ENCODE results near the gene KRT81.

KRT81 gene

DNA sequence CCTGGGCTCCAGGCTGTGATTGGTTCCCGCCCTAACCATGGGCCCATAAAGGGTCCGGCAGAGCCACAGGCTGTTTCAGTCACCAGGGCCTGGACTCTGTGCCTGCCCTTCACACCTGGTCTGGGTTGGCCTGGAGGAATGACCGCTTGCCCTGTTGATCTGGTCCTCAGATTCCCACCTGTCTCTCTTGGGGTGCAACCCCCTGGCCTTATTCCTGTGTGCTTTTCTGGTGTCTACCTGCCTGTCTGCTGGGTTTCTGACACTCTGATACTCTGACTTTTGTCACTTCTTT lies 32.8 kb upstream of the KRT81 start:
- TF ChIP-seq, protein P1, sequence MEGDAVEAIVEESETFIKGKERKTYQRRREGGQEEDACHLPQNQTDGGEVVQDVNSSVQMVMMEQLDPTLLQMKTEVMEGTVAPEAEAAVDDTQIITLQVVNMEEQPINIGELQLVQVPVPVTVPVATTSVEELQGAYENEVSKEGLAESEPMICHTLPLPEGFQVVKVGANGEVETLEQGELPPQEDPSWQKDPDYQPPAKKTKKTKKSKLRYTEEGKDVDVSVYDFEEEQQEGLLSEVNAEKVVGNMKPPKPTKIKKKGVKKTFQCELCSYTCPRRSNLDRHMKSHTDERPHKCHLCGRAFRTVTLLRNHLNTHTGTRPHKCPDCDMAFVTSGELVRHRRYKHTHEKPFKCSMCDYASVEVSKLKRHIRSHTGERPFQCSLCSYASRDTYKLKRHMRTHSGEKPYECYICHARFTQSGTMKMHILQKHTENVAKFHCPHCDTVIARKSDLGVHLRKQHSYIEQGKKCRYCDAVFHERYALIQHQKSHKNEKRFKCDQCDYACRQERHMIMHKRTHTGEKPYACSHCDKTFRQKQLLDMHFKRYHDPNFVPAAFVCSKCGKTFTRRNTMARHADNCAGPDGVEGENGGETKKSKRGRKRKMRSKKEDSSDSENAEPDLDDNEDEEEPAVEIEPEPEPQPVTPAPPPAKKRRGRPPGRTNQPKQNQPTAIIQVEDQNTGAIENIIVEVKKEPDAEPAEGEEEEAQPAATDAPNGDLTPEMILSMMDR (conservative IDR thresholded peaks at IDR 0.05; ENCODE audit: control insufficient read depth, insufficient read depth, low read depth, low read length): no peak
- no peak overlapping the region for H3K4me3 ChIP-seq (ENCODE audit: control insufficient read depth, low read depth, low read length)
- DNase-seq (ENCODE audit: low read depth): no peak

DNA sequence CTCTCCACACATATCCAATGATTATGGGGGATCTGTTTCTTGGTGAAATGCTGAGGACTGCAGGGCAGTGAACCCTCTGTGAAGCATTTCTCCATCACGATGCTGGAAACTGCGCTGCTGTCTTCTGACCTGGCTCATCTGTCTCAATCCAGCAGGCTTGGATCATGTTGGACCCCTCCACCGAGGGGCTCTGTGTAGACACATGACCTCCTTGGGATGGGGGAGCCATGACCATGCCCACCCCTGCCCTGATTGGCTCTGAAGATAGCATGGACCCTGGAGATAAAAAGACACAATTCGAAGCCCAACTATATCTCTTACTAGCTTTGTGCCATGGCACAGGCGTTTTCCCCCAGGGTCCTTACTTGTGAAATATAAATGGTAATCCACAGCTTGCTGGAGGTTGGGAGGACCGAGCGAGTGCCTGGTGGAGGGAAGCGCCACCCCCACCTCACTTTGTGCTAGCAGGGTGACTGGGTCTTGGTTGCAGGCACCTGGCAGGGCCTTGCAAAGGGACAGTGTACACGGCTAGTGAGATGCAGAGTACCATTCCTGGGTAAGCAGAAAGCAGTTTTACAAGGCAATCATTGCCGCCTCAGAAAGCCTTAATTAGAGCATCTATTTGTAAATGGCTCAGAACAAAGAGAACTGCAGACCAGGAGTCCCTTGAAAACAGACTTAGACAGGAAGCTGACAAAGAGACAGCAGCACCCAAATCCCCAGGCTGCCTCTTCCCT lies 32.2 kb upstream of the KRT81 start:
- no peak overlapping the region for H3K4me3 ChIP-seq (ENCODE audit: control insufficient read depth, low read depth, low read length)
- TF ChIP-seq, protein P1 (conservative IDR thresholded peaks at IDR 0.05; ENCODE audit: control insufficient read depth, insufficient read depth, low read depth, low read length): no peak
- DNase-seq (ENCODE audit: low read depth): no peak

DNA sequence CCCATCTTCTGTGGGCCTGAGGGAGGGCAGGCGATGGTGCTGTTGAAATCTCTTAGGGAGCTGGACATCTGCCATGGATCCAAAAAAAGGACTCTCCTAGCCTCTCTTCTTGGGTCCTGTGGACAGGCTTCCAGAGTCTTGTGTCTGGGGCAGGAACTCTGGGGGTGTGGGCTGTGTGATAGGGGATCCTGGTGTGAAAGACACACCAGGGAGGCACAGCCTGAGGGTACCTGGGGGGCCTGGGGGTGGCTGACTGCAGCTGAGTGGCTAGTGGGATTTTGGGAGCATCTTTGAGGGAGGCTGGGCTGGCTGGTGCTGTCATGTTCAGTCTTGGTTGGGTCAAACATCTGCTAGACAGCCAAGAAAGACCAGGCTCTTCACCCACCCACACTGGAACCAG lies 31.7 kb upstream of the KRT81 start:
- no peak for DNase-seq (ENCODE audit: low read depth)
- H3K4me3 ChIP-seq (ENCODE audit: control insufficient read depth, low read depth, low read length): no peak overlapping the region
- TF ChIP-seq, protein P1 (conservative IDR thresholded peaks at IDR 0.05; ENCODE audit: control insufficient read depth, insufficient read depth, low read depth, low read length): no peak

DNA sequence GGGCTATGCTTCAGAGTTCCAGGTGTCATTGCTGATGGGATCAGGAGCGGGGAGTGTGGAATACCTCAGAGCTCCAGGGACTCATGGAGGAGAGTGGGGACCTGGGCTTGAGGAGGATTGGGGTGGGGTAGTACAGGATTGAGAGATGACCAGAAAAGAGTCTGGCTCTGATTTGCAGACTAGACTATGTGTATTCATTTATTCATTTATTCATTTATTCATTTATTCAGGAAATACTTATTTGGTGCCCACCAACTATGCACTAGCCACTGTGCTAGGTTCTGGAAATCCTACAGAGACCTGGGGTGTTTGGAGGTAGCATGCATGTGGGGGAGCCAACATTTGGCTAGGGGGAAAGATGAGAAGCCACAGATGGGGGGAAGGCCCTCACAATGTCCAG lies 30.7 kb upstream of the KRT81 start:
- no peak for DNase-seq (ENCODE audit: low read depth)
- no peak overlapping the region for H3K4me3 ChIP-seq (ENCODE audit: control insufficient read depth, low read depth, low read length)
- TF ChIP-seq, protein P1 (conservative IDR thresholded peaks at IDR 0.05; ENCODE audit: control insufficient read depth, insufficient read depth, low read depth, low read length): no peak

DNA sequence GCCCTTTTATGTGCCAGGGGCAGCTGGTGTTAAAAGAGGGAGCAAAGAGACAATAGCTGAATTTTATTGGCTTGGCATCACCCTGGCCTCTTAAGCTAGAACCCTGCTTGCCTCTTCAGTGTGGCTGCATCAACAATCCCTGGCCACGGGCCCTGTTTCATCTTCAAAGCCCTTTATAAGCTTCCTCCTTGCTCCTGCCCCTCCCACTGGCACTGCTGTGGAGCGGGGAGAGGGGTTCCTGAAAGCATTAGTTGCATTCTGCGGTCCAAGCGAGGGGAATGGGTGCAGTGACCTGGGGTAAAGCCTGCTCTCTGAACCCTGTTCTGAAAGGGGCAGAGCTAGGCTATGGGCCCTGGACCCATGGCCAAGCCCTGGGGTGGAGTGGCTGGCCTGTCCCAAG lies 30.1 kb upstream of the KRT81 start:
- no peak for DNase-seq (ENCODE audit: low read depth)
- TF ChIP-seq, protein P1 (conservative IDR thresholded peaks at IDR 0.05; ENCODE audit: control insufficient read depth, insufficient read depth, low read depth, low read length): no peak

DNA sequence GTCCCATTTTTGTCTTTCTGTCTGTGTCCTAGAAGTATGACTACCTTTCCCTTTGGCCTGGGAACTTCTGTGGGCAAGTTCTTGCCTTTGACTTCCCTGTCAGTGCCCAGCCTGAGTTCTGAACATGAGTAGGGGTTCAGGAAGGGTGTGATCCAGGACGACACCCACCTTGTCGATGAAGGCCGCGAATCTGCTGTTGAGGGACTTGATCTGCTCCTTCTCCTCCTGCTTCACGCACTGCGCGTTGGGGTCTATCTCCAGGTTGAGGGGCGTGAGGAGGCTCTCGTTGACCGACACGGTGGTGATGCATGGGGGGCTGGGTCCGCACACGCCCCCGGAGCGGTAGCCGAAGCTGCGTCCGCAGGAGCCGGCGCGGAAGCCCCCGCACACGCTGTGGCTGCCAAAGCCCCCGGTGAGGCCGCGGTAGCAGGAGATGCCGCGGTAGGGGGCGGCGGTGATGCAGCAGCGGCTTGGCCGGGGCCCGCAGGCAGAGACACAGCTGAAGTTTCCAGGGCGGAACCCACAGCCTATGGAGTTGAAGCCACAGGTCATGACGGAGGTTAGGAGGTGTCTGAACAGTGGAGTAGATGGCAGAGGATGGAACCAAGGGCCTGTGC lies 29.6 kb upstream of the KRT81 start, which contains the start of gene KRT83:
TSS of gene KRT83 (minus strand) at position 615 of the 617 bp plus-strand sequence. CDS start at position 552, 63 bp downstream.
- TF ChIP-seq, protein P1 (conservative IDR thresholded peaks at IDR 0.05; ENCODE audit: control insufficient read depth, insufficient read depth, low read depth, low read length): no peak
- DNase-seq (ENCODE audit: low read depth): no peak
- H3K4me3 ChIP-seq (ENCODE audit: control insufficient read depth, low read depth, low read length): no peak within 1 kb of the TSS

More for the DNA sequence above, 30.1 kb upstream of the KRT81 start:
- no peak overlapping the region for H3K4me3 ChIP-seq (ENCODE audit: control insufficient read depth, low read depth, low read length)

Measured in fibroblast of mammary gland (primary cell).